Endodermal cell (in vitro differentiated cells): ENCODE measurements around the gene C3. TPM values are rescaled to one million over a fixed set of nuclear protein-coding genes. Genes with fewer than 3 reads are reported as not detected.

ENCODE experiments used
- DNase-seq: peaks from one replicate; pipeline ENCODE4 v3.0.0-alpha.2; 2017
- H3K27ac ChIP-seq: 2 replicates; pipeline ENCODE4 v1.5.1; 2013; ENCODE audit warnings: mild to moderate bottlenecking, low read depth, low read length, moderate library complexity
- H3K27me3 ChIP-seq: 2 replicates; pipeline ENCODE4 v1.6.1; 2013; ENCODE audit warnings: mild to moderate bottlenecking, low read length, moderate library complexity; ENCODE audit not compliant: insufficient read depth, control insufficient read depth, poor library complexity, severe bottlenecking
- H3K36me3 ChIP-seq: 2 replicates; pipeline ENCODE4 v1.7.0; 2013; ENCODE audit warnings: mild to moderate bottlenecking, low read length, moderate library complexity; ENCODE audit not compliant: control insufficient read depth, insufficient read depth
- H3K4me1 ChIP-seq: one replicate; pipeline ENCODE4 v1.7.0; 2013; ENCODE audit warnings: low read length; ENCODE audit not compliant: control insufficient read depth, insufficient read depth
- H3K4me3 ChIP-seq: 2 replicates; pipeline ENCODE4 v1.5.1; 2013; ENCODE audit warnings: mild to moderate bottlenecking, low read length, moderate library complexity
- H3K9ac ChIP-seq: 2 replicates; pipeline ENCODE4 v1.6.1; 2013; ENCODE audit warnings: mild to moderate bottlenecking, low read length, moderate library complexity; ENCODE audit not compliant: poor library complexity, severe bottlenecking; ENCODE audit errors: extremely low read depth
- H3K9me3 ChIP-seq: 2 replicates; pipeline ENCODE4 v1.6.1; 2013; ENCODE audit warnings: mild to moderate bottlenecking, low read length, moderate library complexity; ENCODE audit not compliant: control insufficient read depth
- H3K27ac Mint-ChIP-seq: 2 replicates; pipeline ENCODE4 v1.8.0; 2020; ENCODE audit warnings: mixed read lengths
- H3K27me3 Mint-ChIP-seq: 2 replicates; pipeline ENCODE4 v1.8.0; 2021; ENCODE audit warnings: mild to moderate bottlenecking, mixed read lengths; ENCODE audit not compliant: insufficient read depth
- H3K36me3 Mint-ChIP-seq: 2 replicates; pipeline ENCODE4 v1.8.0; 2020; ENCODE audit warnings: low read depth, mixed read lengths
- H3K4me1 Mint-ChIP-seq: 2 replicates; pipeline ENCODE4 v1.8.0; 2020; ENCODE audit warnings: mixed read lengths
- H3K4me3 Mint-ChIP-seq: 2 replicates; pipeline ENCODE4 v1.8.0; 2020; ENCODE audit warnings: mild to moderate bottlenecking, moderate library complexity, mixed read lengths
- H3K9me3 Mint-ChIP-seq: 2 replicates; pipeline ENCODE4 v1.8.0; 2020; ENCODE audit warnings: mild to moderate bottlenecking, mixed read lengths
- CTCF ChIP-seq: fragments of 200-600 bp; sonication (generic); conservative IDR thresholded peaks from 2 replicates; pipeline ENCODE4 v1.5.0; 2021; ENCODE audit warnings: antibody characterized with exemption, mild to moderate bottlenecking
- WGBS, 2 experiments: methylation state at CpG; one replicate each; pipeline versions ENCODE4 v1.1.5 to v1.1.7; 2013; ENCODE audit warnings: missing lambda C conversion rate in 2 of 2, mixed read lengths in 1 of 2; ENCODE audit not compliant: insufficient coverage in 1 of 2, insufficient read length in 1 of 2; 5-methylcytosine and 5-hydroxymethylcytosine counted together
- total RNA-seq, 2 donors: library from RNA; stranded (reverse); fragmentation: NEBNext Ultra II Directional in 1 of 2; extraction: Animal tissue kit (Norgen Biotek cat#: 25700) in 1 of 2; gene quantifications; 2 replicates in 1 of 2; 3 replicates in 1 of 2; pipeline ENCODE4 v1.2.1, GENCODE V29; 2021

Gene C3
- total RNA-seq, 2 donors from 2014 or later: 13.7 to 23.5 TPM

- H3K4me3 Mint-ChIP-seq: no peak overlapping the region
- WGBS, 2 experiments: 69 to 79% methylated on average over 4 of the region's 4 CpGs
- H3K27ac ChIP-seq: no peak overlapping the region
- H3K9me3 Mint-ChIP-seq: peaks cover 4% of the 10 kb centered on the region
- peaks cover 20% of the 10 kb centered on the region for H3K27me3 Mint-ChIP-seq
- no peak overlapping the region for H3K4me3 ChIP-seq
- no peak overlapping the region for H3K27ac Mint-ChIP-seq
- DNase-seq: no peak
- H3K36me3 ChIP-seq: no peaks in the 10 kb centered on the region
- no peak for TF ChIP-seq CTCF
- no peaks in the 10 kb centered on the region for H3K4me1 ChIP-seq
- H3K4me1 Mint-ChIP-seq: no peaks in the 10 kb centered on the region
- H3K9me3 ChIP-seq: peaks cover 53% of the 10 kb centered on the region
- H3K36me3 Mint-ChIP-seq: peaks cover 4% of the 10 kb centered on the region
- no peaks in the 10 kb centered on the region for H3K27me3 ChIP-seq
- H3K9ac ChIP-seq: no peak overlapping the region
Observed at GRCh38 chr19:6685482-6685881, 35.0 kb downstream of the C3 start.

- Mint-ChIP-seq H3K27ac (no peak overlapping the region), H3K36me3 (peaks cover 15% of the 10 kb centered on the region), H3K9me3 (peaks cover 6% of the 10 kb centered on the region), H3K27me3 (peaks cover 31% of the 10 kb centered on the region), H3K4me3 (no peak overlapping the region), H3K4me1 (no peaks in the 10 kb centered on the region)
- Histone ChIP-seq H3K27me3 (no peaks in the 10 kb centered on the region), H3K9ac (no peak overlapping the region), H3K36me3 (no peaks in the 10 kb centered on the region), H3K4me3 (no peak overlapping the region), H3K9me3 (peaks cover 57% of the 10 kb centered on the region), H3K27ac (no peak overlapping the region), H3K4me1 (no peaks in the 10 kb centered on the region)
- WGBS, 2 experiments: 86 to 90% methylated on average over 4 of the region's 4 CpGs
- no peak for DNase-seq
- no peak for TF ChIP-seq CTCF
Observed at GRCh38 chr19:6683971-6684370, 36.5 kb downstream of the C3 start.

GRCh38 chr19:6682607-6683128, 37.8 kb downstream of the C3 start:
- DNase-seq: no peak
- no peak overlapping the region for H3K4me3 Mint-ChIP-seq
- Histone ChIP-seq H3K4me1 (no peaks in the 10 kb centered on the region), H3K9ac (no peak overlapping the region), H3K4me3 (no peak overlapping the region), H3K27ac (no peak overlapping the region), H3K36me3 (no peaks in the 10 kb centered on the region), H3K27me3 (no peaks in the 10 kb centered on the region), H3K9me3 (peaks cover 59% of the 10 kb centered on the region)
- peaks cover 17% of the 10 kb centered on the region for H3K36me3 Mint-ChIP-seq
- peaks cover 3% of the 10 kb centered on the region for H3K9me3 Mint-ChIP-seq
- TF ChIP-seq CTCF: no peak
- WGBS, 2 experiments: 57 to 83% methylated on average over 3 of the region's 3 CpGs
- H3K27ac Mint-ChIP-seq: no peak overlapping the region
- peaks cover 43% of the 10 kb centered on the region for H3K27me3 Mint-ChIP-seq
- peaks cover 2% of the 10 kb centered on the region for H3K4me1 Mint-ChIP-seq
